Measurements from ENCODE around the gene KCNMA1. TPM values are rescaled to one million over a fixed set of nuclear protein-coding genes. Genes with fewer than 3 reads are reported as not detected.

KCNMA1 gene
- total RNA-seq, 1 donor from 2014 or later, result 15.8 TPM

GRCh38 chr10:77553966-77554365 is 83.6 kb downstream of the KCNMA1 start:
- DNase-seq (ENCODE audit: low read depth) (peak; percentile 29), FAIRE-seq (no peak)
- no peak overlapping the region for H3K4me3 ChIP-seq (ENCODE audit: low read depth, low read length)
- H3K27me3 ChIP-seq (ENCODE audit: control insufficient read depth, insufficient read depth, low read length), result no peaks in the 10 kb centered on the region
- no peaks in the 10 kb centered on the region for H3K36me3 ChIP-seq (ENCODE audit: control insufficient read depth, insufficient read depth, low read length)
- TF ChIP-seq CTCF (IDR thresholded peaks at IDR 0.05; ENCODE audit: insufficient read depth, low read length, severe bottlenecking), result no peak

GRCh38 chr10:77553311-77553710 is 84.3 kb downstream of the KCNMA1 start:
- no peak for DNase-seq (ENCODE audit: low read depth)
- H3K4me3 ChIP-seq (ENCODE audit: low read depth, low read length), result no peak overlapping the region
- no peak for TF ChIP-seq CTCF (IDR thresholded peaks at IDR 0.05; ENCODE audit: insufficient read depth, low read length, severe bottlenecking)
- H3K27me3 ChIP-seq (ENCODE audit: control insufficient read depth, insufficient read depth, low read length), result no peaks in the 10 kb centered on the region
- no peaks in the 10 kb centered on the region for H3K36me3 ChIP-seq (ENCODE audit: control insufficient read depth, insufficient read depth, low read length)
- no peak for FAIRE-seq

- Histone ChIP-seq H3K4me3 (ENCODE audit: low read depth, low read length) (no peak overlapping the region), H3K36me3 (ENCODE audit: control insufficient read depth, insufficient read depth, low read length) (no peaks in the 10 kb centered on the region), H3K27me3 (ENCODE audit: control insufficient read depth, insufficient read depth, low read length) (no peaks in the 10 kb centered on the region)
- no peak for TF ChIP-seq CTCF (IDR thresholded peaks at IDR 0.05; ENCODE audit: insufficient read depth, low read length, severe bottlenecking)
- DNase-seq (ENCODE audit: low read depth) (no peak), FAIRE-seq (no peak)
Observed at GRCh38 chr10:77552252-77552651, 85.4 kb downstream of the KCNMA1 start.

- Histone ChIP-seq H3K4me3 (ENCODE audit: low read depth, low read length) (no peak overlapping the region), H3K36me3 (ENCODE audit: control insufficient read depth, insufficient read depth, low read length) (no peaks in the 10 kb centered on the region), H3K27me3 (ENCODE audit: control insufficient read depth, insufficient read depth, low read length) (no peaks in the 10 kb centered on the region)
- DNase-seq (ENCODE audit: low read depth) (no peak), FAIRE-seq (no peak)
- TF ChIP-seq CTCF (IDR thresholded peaks at IDR 0.05; ENCODE audit: insufficient read depth, low read length, severe bottlenecking), result no peak
Observed at GRCh38 chr10:77550378-77550777, 87.2 kb downstream of the KCNMA1 start.

- DNase-seq (ENCODE audit: low read depth), result peak; percentile 25
- no peak overlapping the region for H3K4me3 ChIP-seq (ENCODE audit: low read depth, low read length)
- no peaks in the 10 kb centered on the region for H3K27me3 ChIP-seq (ENCODE audit: control insufficient read depth, insufficient read depth, low read length)
- no peak for FAIRE-seq
- TF ChIP-seq CTCF (IDR thresholded peaks at IDR 0.05; ENCODE audit: insufficient read depth, low read length, severe bottlenecking), result no peak
- no peaks in the 10 kb centered on the region for H3K36me3 ChIP-seq (ENCODE audit: control insufficient read depth, insufficient read depth, low read length)
Observed at GRCh38 chr10:77548671-77549070, 88.9 kb downstream of the KCNMA1 start.

GRCh38 chr10:77548157-77548556 is 89.5 kb downstream of the KCNMA1 start:
- peak; percentile 18 for FAIRE-seq
- no peak overlapping the region for H3K4me3 ChIP-seq (ENCODE audit: low read depth, low read length)
- H3K36me3 ChIP-seq (ENCODE audit: control insufficient read depth, insufficient read depth, low read length), result no peaks in the 10 kb centered on the region
- H3K27me3 ChIP-seq (ENCODE audit: control insufficient read depth, insufficient read depth, low read length), result no peaks in the 10 kb centered on the region
- TF ChIP-seq CTCF (IDR thresholded peaks at IDR 0.05; ENCODE audit: insufficient read depth, low read length, severe bottlenecking), result no peak
- no peak for DNase-seq (ENCODE audit: low read depth)

All from bronchial epithelial cell (primary cell).